Gastroesophageal sphincter (tissue), 4 donors: Measurements from ENCODE around the gene TSTD2. TPM values are rescaled to one million over a fixed set of nuclear protein-coding genes. Genes with fewer than 3 reads are reported as not detected.
A peak's percentile ranks its signal among the peaks of the same experiment; 100 is the strongest.

Experiments used
- ATAC-seq: fragments of 150-250 bp; one replicate; pipeline ENCODE4 v1.9.1; 2016; ENCODE audit warnings: mild to moderate bottlenecking, moderate library complexity
- H3K27ac ChIP-seq, 4 donors: fragments of 200-600 bp; sonication (generic) in 3 of 4; 1 replicate in 3 of 4; 2 replicates in 1 of 4; pipeline ENCODE4 v1.5.1; 2016 to 2019
- H3K27me3 ChIP-seq: fragments of 200-600 bp; sonication (generic); one replicate; pipeline ENCODE4 v1.5.1; 2019
- H3K36me3 ChIP-seq, 2 donors: fragments of 200-600 bp; sonication (generic); one replicate each; pipeline ENCODE4 v1.5.1; 2019; ENCODE audit warnings: control low read depth in 1 of 2
- H3K4me1 ChIP-seq, 3 donors: fragments of 200-600 bp; sonication (generic); 1 replicate in 2 of 3; 2 replicates in 1 of 3; pipeline ENCODE4 v1.5.1; 2016 to 2019; ENCODE audit warnings: control low read depth in 2 of 3
- H3K4me3 ChIP-seq, 2 donors: fragments of 200-600 bp; sonication (generic); one replicate each; pipeline ENCODE4 v1.5.1; 2019; ENCODE audit warnings: mild to moderate bottlenecking in 1 of 2, moderate library complexity in 1 of 2
- H3K9me3 ChIP-seq, 3 donors: fragments of 200-600 bp; sonication (generic); one replicate each; pipeline ENCODE4 v1.5.1; 2017 to 2019; ENCODE audit warnings: control low read depth in 2 of 3
- EP300 ChIP-seq: sonication (generic); formaldehyde crosslinking; IDR thresholded peaks from one replicate; pipeline ENCODE4 v1.6.1; 2017; ENCODE audit warnings: antibody characterized with exemption, mild to moderate bottlenecking
- POLR2A ChIP-seq, 2 donors: fragments of 450-650 bp; IDR thresholded peaks; one replicate each; pipeline ENCODE4 v1.6.1; 2017; ENCODE audit warnings: antibody characterized with exemption in 2 of 2, mild to moderate bottlenecking in 2 of 2, moderate library complexity in 1 of 2
- POLR2AphosphoS5 ChIP-seq: sonication (generic); formaldehyde crosslinking; IDR thresholded peaks from one replicate; pipeline ENCODE4 v1.6.1; 2017; ENCODE audit warnings: antibody characterized with exemption
- WGBS, 2 donors: methylation state at CpG; one replicate each; pipeline ENCODE4 v1.1.5; 2018; ENCODE audit warnings: low coverage in 1 of 2; 5-methylcytosine and 5-hydroxymethylcytosine counted together
- total RNA-seq, 4 donors: library from RNA; depleted of rRNA; stranded (reverse); fragments of >200 nt; gene quantifications; one replicate each; pipeline ENCODE4 v1.1.0, GENCODE V29; 2016
- TF ChIP-seq, protein P1 (sequence below), 4 experiments: fragments of 200-600 bp in 2 of 4; fragments of 450-650 bp in 2 of 4; sonication (generic) in 1 of 4; IDR thresholded peaks; one replicate each; pipeline ENCODE4 v1.5.1; 2017 to 2019; ENCODE audit warnings: antibody characterized with exemption in 4 of 4, mild to moderate bottlenecking in 2 of 4, moderate library complexity in 2 of 4

TSTD2 gene
- total RNA-seq, 4 donors from 2014 or later = 20.0 to 33.8 (median 30.8) TPM

DNA sequence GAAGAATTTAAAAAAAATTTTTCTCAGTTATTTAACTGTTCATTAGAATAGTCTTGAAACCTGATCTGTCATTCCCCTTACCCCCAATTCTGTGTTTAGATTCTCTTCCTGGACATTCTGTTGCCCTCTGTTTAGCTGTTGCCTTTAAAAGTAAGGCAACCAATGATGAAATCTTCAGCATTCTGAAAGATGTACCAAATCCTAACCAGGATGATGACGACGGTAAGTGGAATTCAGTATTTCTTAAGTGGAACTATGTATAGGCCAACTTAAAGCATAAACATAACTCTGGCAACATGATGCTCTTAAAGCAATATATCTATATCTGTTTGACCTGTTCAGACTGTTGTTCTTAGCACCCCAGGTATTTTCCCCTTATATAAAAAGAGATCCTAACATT is 27.7 kb upstream of the TSTD2 start:
- Histone ChIP-seq H3K4me3 (no peak overlapping the region), H3K36me3 (peaks cover 11 to 100% of the 10 kb centered on the region in 2 donors), H3K27me3 (no peaks in the 10 kb centered on the region), H3K9me3 (no peaks in the 10 kb centered on the region), H3K27ac (no peak overlapping the region), H3K4me1 (peaks cover 0 to 5% (median 0%) of the 10 kb centered on the region in 3 donors)
- no peak for TF ChIP-seq EP300
- no peak for TF ChIP-seq POLR2A (IDR thresholded peaks at IDR 0.05)
- no peak for TF ChIP-seq POLR2AphosphoS5
- TF ChIP-seq, protein P1, sequence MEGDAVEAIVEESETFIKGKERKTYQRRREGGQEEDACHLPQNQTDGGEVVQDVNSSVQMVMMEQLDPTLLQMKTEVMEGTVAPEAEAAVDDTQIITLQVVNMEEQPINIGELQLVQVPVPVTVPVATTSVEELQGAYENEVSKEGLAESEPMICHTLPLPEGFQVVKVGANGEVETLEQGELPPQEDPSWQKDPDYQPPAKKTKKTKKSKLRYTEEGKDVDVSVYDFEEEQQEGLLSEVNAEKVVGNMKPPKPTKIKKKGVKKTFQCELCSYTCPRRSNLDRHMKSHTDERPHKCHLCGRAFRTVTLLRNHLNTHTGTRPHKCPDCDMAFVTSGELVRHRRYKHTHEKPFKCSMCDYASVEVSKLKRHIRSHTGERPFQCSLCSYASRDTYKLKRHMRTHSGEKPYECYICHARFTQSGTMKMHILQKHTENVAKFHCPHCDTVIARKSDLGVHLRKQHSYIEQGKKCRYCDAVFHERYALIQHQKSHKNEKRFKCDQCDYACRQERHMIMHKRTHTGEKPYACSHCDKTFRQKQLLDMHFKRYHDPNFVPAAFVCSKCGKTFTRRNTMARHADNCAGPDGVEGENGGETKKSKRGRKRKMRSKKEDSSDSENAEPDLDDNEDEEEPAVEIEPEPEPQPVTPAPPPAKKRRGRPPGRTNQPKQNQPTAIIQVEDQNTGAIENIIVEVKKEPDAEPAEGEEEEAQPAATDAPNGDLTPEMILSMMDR (IDR thresholded peaks at IDR 0.05) = no peak
- ATAC-seq = no peak
- 84% methylated on average over 2 of the region's 2 CpGs; no CpG with 5 or more reads in 1 of the 2 donors for WGBS, 2 donors

DNA sequence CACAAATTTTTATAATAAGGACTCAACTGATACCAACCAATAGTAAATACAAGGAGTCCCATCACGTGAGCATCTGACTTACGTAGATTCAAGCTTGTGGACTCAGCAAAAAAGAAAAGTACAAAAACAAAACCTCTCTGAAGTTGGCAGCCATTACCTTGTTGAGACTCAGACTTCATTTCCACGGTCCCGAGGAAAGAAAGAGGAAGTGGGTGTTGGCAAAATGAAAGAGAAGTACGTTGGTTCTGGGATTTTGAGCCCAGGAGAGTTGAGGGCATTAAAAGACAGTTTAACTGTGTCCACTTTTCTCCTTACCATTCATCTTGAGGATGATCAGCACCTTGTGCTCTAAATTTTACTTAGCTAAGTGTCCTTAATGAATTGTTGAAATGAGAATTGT is 27.2 kb upstream of the TSTD2 start:
- ATAC-seq = peak; percentile 28
- TF ChIP-seq EP300 (no peak), POLR2A (IDR thresholded peaks at IDR 0.05) (no peak), POLR2AphosphoS5 (no peak)
- TF ChIP-seq, protein P1 (IDR thresholded peaks at IDR 0.05) = no peak
- WGBS, 2 donors = 57 to 81% methylated on average over 5 of the region's 5 CpGs
- Histone ChIP-seq H3K4me1 (peaks cover 0 to 5% (median 0%) of the 10 kb centered on the region in 3 donors), H3K36me3 (peaks cover 10 to 100% of the 10 kb centered on the region in 2 donors), H3K27ac (no peak overlapping the region), H3K4me3 (no peak overlapping the region), H3K27me3 (no peaks in the 10 kb centered on the region), H3K9me3 (no peaks in the 10 kb centered on the region)

DNA sequence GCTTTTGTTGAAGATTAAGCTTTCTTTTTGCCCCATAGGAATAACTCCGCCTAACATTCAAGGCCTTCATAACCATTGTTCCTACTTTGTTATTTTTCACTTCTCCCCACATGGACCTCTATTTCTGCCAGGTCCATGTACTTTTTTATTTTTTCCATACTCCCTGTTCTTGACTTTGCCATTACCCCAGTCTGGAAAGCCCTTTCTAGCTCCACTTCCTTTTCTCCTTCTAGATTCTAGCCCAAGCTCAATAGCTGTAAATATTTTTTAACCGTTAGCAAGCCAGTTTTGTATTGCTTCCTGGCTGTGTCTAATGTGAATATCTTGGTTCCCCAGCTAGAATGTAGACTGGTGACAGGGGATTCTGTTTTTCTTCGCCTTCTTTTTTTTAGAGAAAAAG is 26.6 kb upstream of the TSTD2 start:
- ATAC-seq = no peak

DNA sequence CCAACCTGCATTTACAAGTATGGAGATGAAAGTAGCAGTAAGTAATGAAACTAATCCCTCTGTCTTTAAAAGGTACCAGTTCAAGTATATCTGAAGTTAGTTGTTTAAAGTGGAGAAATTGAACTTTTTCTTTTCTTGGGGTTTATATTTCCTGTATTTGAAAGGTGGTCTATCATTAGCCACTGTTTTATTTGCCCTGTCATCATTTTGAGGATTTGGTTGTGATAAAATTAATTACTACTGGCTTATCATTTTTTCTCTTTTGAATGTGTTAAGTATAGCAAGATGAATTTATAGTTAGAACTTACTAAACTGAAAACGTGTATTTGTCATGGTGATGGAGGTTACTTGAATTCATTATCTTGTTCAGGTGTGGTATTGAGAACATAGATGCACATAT is 25.5 kb upstream of the TSTD2 start:
- Histone ChIP-seq H3K4me1 (peaks cover 0 to 5% (median 0%) of the 10 kb centered on the region in 3 donors), H3K27me3 (no peaks in the 10 kb centered on the region), H3K27ac (no peak overlapping the region), H3K9me3 (no peaks in the 10 kb centered on the region), H3K36me3 (peaks cover 7 to 100% of the 10 kb centered on the region in 2 donors), H3K4me3 (no peak overlapping the region)
- no peak for TF ChIP-seq POLR2AphosphoS5
- ATAC-seq = no peak
- WGBS, 2 donors = 57 to 70% methylated on average over 1 of the region's 1 CpG

More for the DNA sequence above, 26.6 kb upstream of the TSTD2 start:
- H3K36me3 ChIP-seq = peaks cover 5 to 100% of the 10 kb centered on the region in 2 donors
- peak overlapping the region in 1 of 4 donors; percentile 14 for H3K27ac ChIP-seq
- TF ChIP-seq EP300 = no peak
- TF ChIP-seq, protein P1 (IDR thresholded peaks at IDR 0.05) = no peak
- no peak for TF ChIP-seq POLR2A (IDR thresholded peaks at IDR 0.05)
- TF ChIP-seq POLR2AphosphoS5 = no peak
- no peaks in the 10 kb centered on the region for H3K27me3 ChIP-seq
- H3K9me3 ChIP-seq = no peaks in the 10 kb centered on the region
- H3K4me3 ChIP-seq = no peak overlapping the region
- 73 to 96% methylated on average over 3 of the region's 3 CpGs for WGBS, 2 donors
- H3K4me1 ChIP-seq = peaks cover 0 to 5% (median 0%) of the 10 kb centered on the region in 3 donors

DNA sequence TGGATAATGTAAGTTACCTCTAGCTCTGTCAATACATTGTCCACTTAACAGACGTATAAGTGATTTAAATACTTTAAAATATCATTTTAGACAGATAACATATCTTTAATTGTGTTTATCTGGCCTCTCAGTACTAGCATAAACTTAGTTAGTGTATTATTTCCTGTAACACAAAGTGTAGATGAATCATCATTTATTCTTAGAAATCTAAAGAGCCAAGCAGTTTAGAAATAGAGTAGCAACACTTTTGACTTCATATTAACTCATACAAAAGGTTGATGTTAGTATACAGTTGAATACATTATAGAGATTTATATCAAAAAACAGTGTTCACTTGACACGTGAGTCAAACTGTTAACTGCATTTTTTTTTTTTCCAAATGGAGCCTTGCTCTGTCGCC is 18.5 kb upstream of the TSTD2 start:
- 74 to 75% methylated on average over 2 to 3 of the region's 3 CpGs for WGBS, 2 donors
- peaks cover 3 to 99% of the 10 kb centered on the region in 2 donors for H3K36me3 ChIP-seq
- ATAC-seq = no peak
- no peak for TF ChIP-seq EP300
- no peak for TF ChIP-seq POLR2AphosphoS5
- TF ChIP-seq, protein P1 (IDR thresholded peaks at IDR 0.05) = no peak
- TF ChIP-seq POLR2A (IDR thresholded peaks at IDR 0.05) = no peak
- H3K4me1 ChIP-seq = no peaks in the 10 kb centered on the region
- no peaks in the 10 kb centered on the region for H3K27me3 ChIP-seq
- no peak overlapping the region for H3K4me3 ChIP-seq
- no peak overlapping the region for H3K27ac ChIP-seq
- no peaks in the 10 kb centered on the region for H3K9me3 ChIP-seq
